ENCODE results near the gene MRE11.
"Not testable (repeated sequence)": the region's sequence is repeated elsewhere in the genome, so short reads cannot be mapped to it uniquely, and the experiment has no call there.

The MRE11 gene

GRCh38 chr11:94493281-94494125 lies at the start of gene MRE11, which contains the start of gene ANKRD49:
Gene MRE11 (minus strand): TSS chr11:94493844. CDS start chr11:94492801, 1,043 bp downstream.
Gene ANKRD49 (plus strand): TSS chr11:94493984. CDS start chr11:94496694, 2,710 bp downstream.
- DNase-seq = peak; percentile 97

GRCh38 chr11:94539420-94539819 lies 45.8 kb upstream of the MRE11 start:
- DNase-seq = no peak

- no peak for DNase-seq
Observed at GRCh38 chr11:94537031-94537600, 43.5 kb upstream of the MRE11 start.

GRCh38 chr11:94536386-94536785 lies 42.7 kb upstream of the MRE11 start:
- DNase-seq = no peak

- no peak for DNase-seq
Observed at GRCh38 chr11:94533696-94534630, 40.3 kb upstream of the MRE11 start.

- no peak for DNase-seq
Observed at GRCh38 chr11:94533206-94533605, 39.6 kb upstream of the MRE11 start.

GRCh38 chr11:94532211-94532610 lies 38.6 kb upstream of the MRE11 start:
- DNase-seq = no peak

GRCh38 chr11:94528551-94528950 lies 34.9 kb upstream of the MRE11 start:
- no peak for DNase-seq

GRCh38 chr11:94526645-94527438 lies 33.2 kb upstream of the MRE11 start:
- no peak for DNase-seq

- DNase-seq = no peak
Observed at GRCh38 chr11:94525546-94526324, 32.1 kb upstream of the MRE11 start.

GRCh38 chr11:94524341-94524740 lies 30.7 kb upstream of the MRE11 start:
- no peak for DNase-seq

- DNase-seq = no peak
Observed at GRCh38 chr11:94521684-94522083, 28.0 kb upstream of the MRE11 start.

GRCh38 chr11:94519478-94520084 lies 25.9 kb upstream of the MRE11 start:
- peak; percentile 42 for DNase-seq

GRCh38 chr11:94518300-94518699 lies 24.7 kb upstream of the MRE11 start:
- DNase-seq = no peak

GRCh38 chr11:94516725-94517124 lies 23.1 kb upstream of the MRE11 start:
- DNase-seq = no peak

GRCh38 chr11:94515398-94515797 lies 21.8 kb upstream of the MRE11 start:
- DNase-seq = no peak

- DNase-seq = no peak
Observed at GRCh38 chr11:94513091-94513490, 19.4 kb upstream of the MRE11 start.

- DNase-seq = peak; percentile 38
Observed at GRCh38 chr11:94511932-94512781, 18.5 kb upstream of the MRE11 start, which contains the start of gene C11orf97. Gene C11orf97 (plus strand): TSS chr11:94512461. CDS start chr11:94512529, 68 bp downstream.

- no peak for DNase-seq
Observed at GRCh38 chr11:94507485-94507884, 13.8 kb upstream of the MRE11 start.

- DNase-seq = not testable (repeated sequence)
Observed at GRCh38 chr11:94506513-94506912, 12.9 kb upstream of the MRE11 start.
